Urinary bladder (tissue), 4 donors: ENCODE data around the gene TFPI. TPM values are rescaled to one million over a fixed set of nuclear protein-coding genes. Genes with fewer than 3 reads are reported as not detected.

Experiments used
- DNase-seq: peaks from one replicate; pipeline ENCODE4 v3.0.0-alpha.2; 2015; ENCODE audit errors: extremely low spot score
- H3K27ac ChIP-seq: one replicate; pipeline ENCODE4 v1.5.1; 2013; ENCODE audit warnings: low read depth, mild to moderate bottlenecking, moderate library complexity
- H3K36me3 ChIP-seq: one replicate; pipeline ENCODE4 v1.6.1; 2013; ENCODE audit warnings: mild to moderate bottlenecking, moderate library complexity; ENCODE audit not compliant: insufficient read depth
- H3K4me1 ChIP-seq: one replicate; pipeline ENCODE4 v1.6.1; 2013; ENCODE audit warnings: mild to moderate bottlenecking, moderate library complexity; ENCODE audit not compliant: insufficient read depth
- H3K4me3 ChIP-seq: one replicate; pipeline ENCODE4 v1.5.1; 2013; ENCODE audit warnings: low read depth, low read length
- WGBS: extraction: QIAGEN DNeasy Blood & Tissue Kit; methylation state at CpG from one replicate; pipeline ENCODE4 v1.1.7; 2013; 5-methylcytosine and 5-hydroxymethylcytosine counted together
- polyA plus RNA-seq: library from polyadenylated mRNA; stranded (reverse); fragments of 200-250 nt; gene quantifications from one replicate; pipeline ENCODE4 v1.2.3, GENCODE V29; 2013
- total RNA-seq: library from RNA; depleted of rRNA; stranded (reverse); fragments of >200 nt; gene quantifications from one replicate; pipeline ENCODE4 v1.2.3, GENCODE V29; 2014
- donor health status: healthy with polysubstance abuse.
- donor health status: healthy.

TFPI gene
- total and polyA plus RNA-seq, 2 donors = 63.3 to 177 TPM

- H3K36me3 ChIP-seq = no peaks in the 10 kb centered on the region
- H3K27ac ChIP-seq = no peak overlapping the region
- H3K4me1 ChIP-seq = no peaks in the 10 kb centered on the region
- DNase-seq = no peak
- H3K4me3 ChIP-seq = no peak overlapping the region
Observed at GRCh38 chr2:187469538-187469937, 84.7 kb downstream of the TFPI start.

- H3K36me3 ChIP-seq = no peaks in the 10 kb centered on the region
- no peaks in the 10 kb centered on the region for H3K4me1 ChIP-seq
- H3K27ac ChIP-seq = no peak overlapping the region
- no peak overlapping the region for H3K4me3 ChIP-seq
- DNase-seq = no peak
Observed at GRCh38 chr2:187468262-187468661, 86.0 kb downstream of the TFPI start.

- Histone ChIP-seq H3K36me3 (no peaks in the 10 kb centered on the region), H3K4me3 (no peak overlapping the region), H3K4me1 (no peaks in the 10 kb centered on the region), H3K27ac (no peak overlapping the region)
- no peak for DNase-seq
- 60% methylated on average over 2 of the region's 2 CpGs for WGBS
Observed at GRCh38 chr2:187466129-187466792, 88.0 kb downstream of the TFPI start.

GRCh38 chr2:187462839-187463238, 91.4 kb downstream of the TFPI start:
- Histone ChIP-seq H3K36me3 (no peaks in the 10 kb centered on the region), H3K4me1 (no peaks in the 10 kb centered on the region), H3K27ac (no peak overlapping the region), H3K4me3 (no peak overlapping the region)
- DNase-seq = no peak
- WGBS = 35% methylated on average over 4 of the region's 4 CpGs

- no peak overlapping the region for H3K27ac ChIP-seq
- no peak for DNase-seq
- 55% methylated on average over 28 of the region's 28 CpGs for WGBS
- no peaks in the 10 kb centered on the region for H3K4me1 ChIP-seq
- no peaks in the 10 kb centered on the region for H3K36me3 ChIP-seq
- no peak overlapping the region for H3K4me3 ChIP-seq
Observed at GRCh38 chr2:187461294-187462261, 92.7 kb downstream of the TFPI start.

- Histone ChIP-seq H3K4me3 (no peak overlapping the region), H3K4me1 (no peaks in the 10 kb centered on the region), H3K36me3 (no peaks in the 10 kb centered on the region), H3K27ac (no peak overlapping the region)
- no peak for DNase-seq
- WGBS = 37% methylated on average over 2 of the region's 2 CpGs
Observed at GRCh38 chr2:187459256-187459655, 95.0 kb downstream of the TFPI start.

GRCh38 chr2:187453078-187453641, 101.1 kb downstream of the TFPI start:
- WGBS = 82% methylated on average over 1 of the region's 1 CpG
- no peak overlapping the region for H3K27ac ChIP-seq
- H3K36me3 ChIP-seq = no peaks in the 10 kb centered on the region
- DNase-seq = no peak
- H3K4me1 ChIP-seq = no peaks in the 10 kb centered on the region
- no peak overlapping the region for H3K4me3 ChIP-seq

- H3K4me1 ChIP-seq = no peaks in the 10 kb centered on the region
Observed at GRCh38 chr2:187451510-187451909, 102.7 kb downstream of the TFPI start.

GRCh38 chr2:187447336-187447735, 106.9 kb downstream of the TFPI start:
- WGBS = 24% methylated on average over 3 of the region's 3 CpGs
- H3K36me3 ChIP-seq = no peaks in the 10 kb centered on the region
- H3K27ac ChIP-seq = no peak overlapping the region
- peak overlapping the region; percentile 25 for H3K4me3 ChIP-seq
- no peaks in the 10 kb centered on the region for H3K4me1 ChIP-seq
- no peak for DNase-seq

More at GRCh38 chr2:187451510-187451909, 102.7 kb downstream of the TFPI start:
- Histone ChIP-seq H3K36me3 (no peaks in the 10 kb centered on the region), H3K4me3 (no peak overlapping the region), H3K27ac (no peak overlapping the region)
- DNase-seq = no peak

GRCh38 chr2:187446711-187447110, 107.5 kb downstream of the TFPI start:
- H3K4me1 ChIP-seq = no peaks in the 10 kb centered on the region
- H3K36me3 ChIP-seq = no peaks in the 10 kb centered on the region
- no peak overlapping the region for H3K4me3 ChIP-seq
- no peak overlapping the region for H3K27ac ChIP-seq
- no peak for DNase-seq
- WGBS = 62% methylated on average over 1 of the region's 1 CpG

GRCh38 chr2:187445051-187445450, 109.2 kb downstream of the TFPI start:
- DNase-seq = no peak
- 86% methylated on average over 6 of the region's 6 CpGs for whole genome bisulfite sequencing
- H3K4me1 ChIP-seq = no peaks in the 10 kb centered on the region
- no peak overlapping the region for H3K4me3 ChIP-seq
- H3K27ac ChIP-seq = no peak overlapping the region
- H3K36me3 ChIP-seq = no peaks in the 10 kb centered on the region

- no peak overlapping the region for H3K4me3 ChIP-seq
- WGBS = 45% methylated on average over 2 of the region's 2 CpGs
- no peaks in the 10 kb centered on the region for H3K36me3 ChIP-seq
- no peak overlapping the region for H3K27ac ChIP-seq
- no peak for DNase-seq
- H3K4me1 ChIP-seq = no peaks in the 10 kb centered on the region
Observed at GRCh38 chr2:187442778-187443177, 111.5 kb downstream of the TFPI start.

- WGBS = 80% methylated on average over 1 of the region's 1 CpG
- H3K27ac ChIP-seq = no peak overlapping the region
- no peak overlapping the region for H3K4me3 ChIP-seq
- no peaks in the 10 kb centered on the region for H3K36me3 ChIP-seq
- H3K4me1 ChIP-seq = no peaks in the 10 kb centered on the region
- no peak for DNase-seq
Observed at GRCh38 chr2:187442378-187442777, 111.9 kb downstream of the TFPI start.
